Upper lobe of left lung (tissue), 4 donors: ENCODE measurements around the gene PCBP3.

ENCODE experiments used
- EP300 ChIP-seq, 4 donors: sonication (generic); formaldehyde crosslinking; IDR thresholded peaks; one replicate each; pipeline ENCODE4 v1.5.1; 2017; ENCODE audit warnings: antibody characterized with exemption in 4 of 4, control low read depth in 2 of 4
- TF ChIP-seq, protein P1 (sequence below), 6 experiments: fragments of 450-650 bp in 4 of 6; fragments of 200-600 bp in 2 of 6; sonication (generic) in 2 of 6; IDR thresholded peaks; one replicate each; pipeline ENCODE4 v1.5.1; 2016 to 2019; ENCODE audit warnings: antibody characterized with exemption in 6 of 6

DNA sequence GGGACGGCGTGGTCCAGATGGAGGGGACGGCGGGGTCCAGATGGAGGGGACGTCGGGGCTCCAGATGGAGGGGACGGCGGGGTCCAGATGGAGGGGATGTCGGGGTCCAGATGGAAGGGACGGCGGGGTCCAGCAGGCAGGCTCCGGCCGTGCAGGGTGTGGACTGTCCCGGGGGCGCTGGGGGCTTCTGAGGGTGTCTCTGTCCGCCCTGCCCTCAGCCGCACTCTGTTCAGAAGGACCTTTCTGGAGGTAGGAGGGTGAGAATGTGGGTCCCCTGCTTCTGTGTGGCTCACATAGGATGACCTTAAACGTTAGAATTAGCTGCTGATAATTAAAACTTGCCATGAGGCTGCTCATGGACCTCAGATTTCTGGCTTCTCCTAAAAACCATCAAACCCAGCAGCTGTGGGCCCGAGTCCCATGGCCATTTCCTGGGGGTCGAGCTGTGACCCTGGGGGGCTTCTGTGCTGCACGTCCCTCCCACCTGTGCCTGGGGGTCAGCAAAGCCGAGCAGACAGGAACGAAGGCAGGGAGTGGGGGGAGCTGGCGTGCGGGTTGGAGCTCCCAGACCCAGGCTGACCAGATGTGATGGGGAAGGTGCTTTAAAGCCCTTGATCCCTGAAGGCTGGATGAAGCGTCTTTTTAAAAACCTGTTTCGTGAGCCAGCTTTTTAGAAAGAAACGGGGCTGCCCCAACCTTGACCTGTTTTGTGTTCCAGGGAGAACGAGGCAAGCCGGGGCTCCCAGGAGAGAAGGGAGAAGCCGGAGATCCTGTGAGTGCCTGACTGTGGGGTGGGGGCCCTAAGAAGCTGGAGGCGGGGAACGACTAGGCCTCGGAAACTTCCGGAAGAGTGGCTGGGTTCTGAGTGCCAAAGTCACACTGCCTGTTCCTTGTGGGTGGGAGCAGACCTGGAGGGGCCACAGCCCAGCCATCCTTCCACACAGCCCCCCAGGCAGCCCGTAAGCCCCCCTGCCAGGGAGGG, 345.1 kb downstream of the PCBP3 start:
- no peak for TF ChIP-seq EP300 (IDR thresholded peaks at IDR 0.05)
- TF ChIP-seq, protein P1, sequence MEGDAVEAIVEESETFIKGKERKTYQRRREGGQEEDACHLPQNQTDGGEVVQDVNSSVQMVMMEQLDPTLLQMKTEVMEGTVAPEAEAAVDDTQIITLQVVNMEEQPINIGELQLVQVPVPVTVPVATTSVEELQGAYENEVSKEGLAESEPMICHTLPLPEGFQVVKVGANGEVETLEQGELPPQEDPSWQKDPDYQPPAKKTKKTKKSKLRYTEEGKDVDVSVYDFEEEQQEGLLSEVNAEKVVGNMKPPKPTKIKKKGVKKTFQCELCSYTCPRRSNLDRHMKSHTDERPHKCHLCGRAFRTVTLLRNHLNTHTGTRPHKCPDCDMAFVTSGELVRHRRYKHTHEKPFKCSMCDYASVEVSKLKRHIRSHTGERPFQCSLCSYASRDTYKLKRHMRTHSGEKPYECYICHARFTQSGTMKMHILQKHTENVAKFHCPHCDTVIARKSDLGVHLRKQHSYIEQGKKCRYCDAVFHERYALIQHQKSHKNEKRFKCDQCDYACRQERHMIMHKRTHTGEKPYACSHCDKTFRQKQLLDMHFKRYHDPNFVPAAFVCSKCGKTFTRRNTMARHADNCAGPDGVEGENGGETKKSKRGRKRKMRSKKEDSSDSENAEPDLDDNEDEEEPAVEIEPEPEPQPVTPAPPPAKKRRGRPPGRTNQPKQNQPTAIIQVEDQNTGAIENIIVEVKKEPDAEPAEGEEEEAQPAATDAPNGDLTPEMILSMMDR (IDR thresholded peaks at IDR 0.05): no peak
